ENCODE results near the gene C16orf46. TPM values are rescaled to one million over a fixed set of nuclear protein-coding genes. Genes with fewer than 3 reads are reported as not detected.
A peak's percentile ranks its signal among the peaks of the same experiment; 100 is the strongest.

The C16orf46 gene
- total RNA-seq, 2 donors from 2014 or later: 0.54 to 1.3 TPM

DNA sequence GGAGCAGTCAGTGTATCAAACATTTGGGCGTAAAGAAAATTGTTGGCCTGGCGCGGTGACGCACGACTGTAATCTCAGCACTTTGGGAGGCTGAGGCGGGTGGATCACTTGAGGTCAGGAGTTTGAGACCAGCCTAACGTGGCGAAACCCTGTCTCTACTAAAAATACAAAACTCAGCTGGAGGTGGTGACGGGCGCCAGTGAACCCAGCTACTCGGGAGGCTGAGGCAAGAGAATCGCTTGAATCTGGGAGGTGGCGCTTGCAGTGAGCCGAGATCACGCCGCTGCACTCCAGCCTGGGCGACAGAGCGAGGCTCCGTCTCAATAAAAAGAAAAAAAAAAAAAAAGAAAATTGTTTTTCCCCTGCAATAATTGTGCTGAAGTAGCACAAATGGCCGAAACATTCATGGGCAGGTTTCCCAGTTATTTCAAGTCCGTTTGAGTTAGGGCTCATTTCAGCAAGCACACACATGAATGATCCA is 17.8 kb upstream of the C16orf46 start:
- no peak overlapping the region for H3K27ac ChIP-seq
- H3K36me3 ChIP-seq: no peaks in the 10 kb centered on the region
- TF ChIP-seq, protein P1, sequence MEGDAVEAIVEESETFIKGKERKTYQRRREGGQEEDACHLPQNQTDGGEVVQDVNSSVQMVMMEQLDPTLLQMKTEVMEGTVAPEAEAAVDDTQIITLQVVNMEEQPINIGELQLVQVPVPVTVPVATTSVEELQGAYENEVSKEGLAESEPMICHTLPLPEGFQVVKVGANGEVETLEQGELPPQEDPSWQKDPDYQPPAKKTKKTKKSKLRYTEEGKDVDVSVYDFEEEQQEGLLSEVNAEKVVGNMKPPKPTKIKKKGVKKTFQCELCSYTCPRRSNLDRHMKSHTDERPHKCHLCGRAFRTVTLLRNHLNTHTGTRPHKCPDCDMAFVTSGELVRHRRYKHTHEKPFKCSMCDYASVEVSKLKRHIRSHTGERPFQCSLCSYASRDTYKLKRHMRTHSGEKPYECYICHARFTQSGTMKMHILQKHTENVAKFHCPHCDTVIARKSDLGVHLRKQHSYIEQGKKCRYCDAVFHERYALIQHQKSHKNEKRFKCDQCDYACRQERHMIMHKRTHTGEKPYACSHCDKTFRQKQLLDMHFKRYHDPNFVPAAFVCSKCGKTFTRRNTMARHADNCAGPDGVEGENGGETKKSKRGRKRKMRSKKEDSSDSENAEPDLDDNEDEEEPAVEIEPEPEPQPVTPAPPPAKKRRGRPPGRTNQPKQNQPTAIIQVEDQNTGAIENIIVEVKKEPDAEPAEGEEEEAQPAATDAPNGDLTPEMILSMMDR (IDR thresholded peaks at IDR 0.05): no peak
- no peak for ATAC-seq (ENCODE audit: insufficient number of reproducible peaks, low FRiP score, low read depth)
- no peaks in the 10 kb centered on the region for H3K27me3 ChIP-seq (replicated peaks; ENCODE audit: insufficient read depth)
- peak overlapping the region; percentile 75 for H3K4me3 ChIP-seq
- H3K4me1 ChIP-seq (ENCODE audit: control insufficient read depth in 1 of 2, low read depth in 2 of 2): peaks cover 0 to 4% of the 10 kb centered on the region in 2 donors
- H3K9me3 ChIP-seq: no peaks in the 10 kb centered on the region
- no peak for DNase-seq (ENCODE audit: low spot score)

DNA sequence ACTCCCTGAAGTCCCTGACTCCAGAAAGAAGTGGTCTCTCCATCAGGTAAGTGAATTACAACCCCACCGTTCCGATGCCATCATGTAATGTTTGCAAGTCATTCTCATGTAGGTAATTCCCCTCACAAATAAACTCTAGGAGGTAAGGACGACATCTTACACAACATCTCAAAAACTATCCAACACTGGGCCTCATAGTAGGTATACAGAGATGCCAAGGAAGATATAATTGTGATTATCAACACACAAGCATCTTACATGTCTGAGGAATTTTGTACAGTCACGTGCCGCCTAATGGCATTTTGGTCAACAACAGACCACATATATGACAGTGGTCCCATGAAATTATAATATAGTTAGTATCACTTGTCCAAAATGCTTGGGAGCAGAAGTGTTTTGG is 11.8 kb upstream of the C16orf46 start:
- Histone ChIP-seq H3K36me3 (no peaks in the 10 kb centered on the region), H3K9me3 (no peaks in the 10 kb centered on the region), H3K4me3 (no peak overlapping the region), H3K27me3 (replicated peaks; ENCODE audit: insufficient read depth) (no peaks in the 10 kb centered on the region), H3K27ac (no peak overlapping the region), H3K4me1 (ENCODE audit: control insufficient read depth in 1 of 2, low read depth in 2 of 2) (no peaks in the 10 kb centered on the region)
- ATAC-seq (ENCODE audit: insufficient number of reproducible peaks, low FRiP score, low read depth) (no peak), DNase-seq (ENCODE audit: low spot score) (no peak)
- TF ChIP-seq, protein P1 (IDR thresholded peaks at IDR 0.05): no peak

DNA sequence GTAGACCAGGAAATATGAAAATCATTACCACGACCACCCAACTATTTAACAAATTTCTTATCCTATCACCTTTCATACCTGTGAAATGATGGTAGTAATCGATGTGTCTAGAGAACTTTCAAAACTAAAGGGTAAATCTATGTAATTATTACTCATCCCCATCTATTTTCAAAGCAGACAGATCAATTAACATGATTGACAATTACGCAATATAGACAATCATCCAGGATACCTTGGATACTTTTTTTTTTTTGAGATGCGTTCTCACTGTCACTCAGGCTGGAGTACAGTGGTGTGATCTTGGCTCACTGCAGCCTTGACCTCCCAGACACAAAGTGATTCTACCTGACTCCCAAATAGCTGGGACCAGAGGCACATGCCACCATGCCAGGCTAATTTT is 4.0 kb upstream of the C16orf46 start:
- no peak overlapping the region for H3K27ac ChIP-seq
- TF ChIP-seq, protein P1 (IDR thresholded peaks at IDR 0.05): no peak
- no peaks in the 10 kb centered on the region for H3K36me3 ChIP-seq
- DNase-seq (ENCODE audit: low spot score) (no peak), ATAC-seq (ENCODE audit: insufficient number of reproducible peaks, low FRiP score, low read depth) (no peak)
- no peaks in the 10 kb centered on the region for H3K27me3 ChIP-seq (replicated peaks; ENCODE audit: insufficient read depth)
- H3K4me3 ChIP-seq: no peak overlapping the region
- H3K4me1 ChIP-seq (ENCODE audit: control insufficient read depth in 1 of 2, low read depth in 2 of 2): peaks cover 0 to 5% of the 10 kb centered on the region in 2 donors
- no peaks in the 10 kb centered on the region for H3K9me3 ChIP-seq

DNA sequence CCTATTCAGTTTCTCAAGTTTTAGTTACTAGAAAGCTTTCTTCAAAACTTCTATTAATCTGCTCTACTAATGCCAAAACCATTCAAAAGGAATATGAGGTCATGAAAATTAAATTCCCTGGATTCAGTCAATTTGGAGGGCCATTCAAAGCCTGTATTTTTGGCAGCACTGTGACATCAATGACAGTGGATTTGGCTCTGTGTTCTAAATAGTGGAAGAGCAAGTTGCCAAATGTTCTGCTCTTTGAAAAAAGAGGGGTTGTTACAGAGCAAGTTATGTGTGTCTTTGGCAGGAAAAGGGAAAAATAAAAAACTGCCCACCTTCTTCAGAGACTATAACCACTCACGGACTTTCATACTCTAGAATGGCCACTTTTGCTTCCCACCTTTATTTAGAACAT is 3.2 kb upstream of the C16orf46 start:
- Histone ChIP-seq H3K27ac (no peak overlapping the region), H3K27me3 (replicated peaks; ENCODE audit: insufficient read depth) (no peaks in the 10 kb centered on the region), H3K9me3 (no peaks in the 10 kb centered on the region), H3K36me3 (no peaks in the 10 kb centered on the region), H3K4me3 (no peak overlapping the region), H3K4me1 (ENCODE audit: control insufficient read depth in 1 of 2, low read depth in 2 of 2) (peaks cover 0 to 5% of the 10 kb centered on the region in 2 donors)
- no peak for DNase-seq (ENCODE audit: low spot score)
- ATAC-seq (ENCODE audit: insufficient number of reproducible peaks, low FRiP score, low read depth): no peak
- TF ChIP-seq, protein P1 (IDR thresholded peaks at IDR 0.05): no peak

DNA sequence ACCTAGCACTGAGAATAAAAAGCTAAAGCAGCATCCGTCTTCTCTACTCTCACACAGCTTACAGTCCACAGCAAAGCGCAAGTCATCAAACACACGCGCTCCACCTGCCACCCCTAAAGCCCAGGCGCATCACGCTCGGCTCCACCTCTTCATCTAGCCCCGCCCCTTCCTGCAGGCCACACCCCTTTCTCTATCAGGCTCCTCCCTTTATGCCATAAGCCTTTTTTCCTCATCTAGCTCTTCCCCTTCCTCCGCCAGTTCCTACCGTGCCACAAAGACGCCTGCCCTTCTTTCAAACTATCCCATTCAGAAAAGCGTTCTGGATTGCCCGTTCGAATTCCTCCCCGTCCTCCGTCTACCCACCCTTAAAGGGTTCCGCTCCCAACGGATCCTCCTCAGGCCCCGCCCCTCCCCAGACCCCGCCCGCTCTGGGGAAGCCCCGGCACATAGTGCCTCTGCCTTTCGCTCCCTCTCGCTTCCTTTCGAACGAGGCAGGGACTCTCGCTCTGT is 417 bp downstream of the C16orf46 start:
- TF ChIP-seq, protein P1 (IDR thresholded peaks at IDR 0.05): no peak
- Histone ChIP-seq H3K36me3 (no peaks in the 10 kb centered on the region), H3K27me3 (replicated peaks; ENCODE audit: insufficient read depth) (no peaks in the 10 kb centered on the region), H3K4me1 (ENCODE audit: control insufficient read depth in 1 of 2, low read depth in 2 of 2) (peaks cover 0 to 5% of the 10 kb centered on the region in 2 donors), H3K4me3 (peak overlapping the region; percentile 86), H3K9me3 (no peaks in the 10 kb centered on the region), H3K27ac (peak overlapping the region; percentile 91 to 95)
- peak; percentile 67 for DNase-seq (ENCODE audit: low spot score)
- ATAC-seq (ENCODE audit: insufficient number of reproducible peaks, low FRiP score, low read depth): peak; percentile 93
